NCI-H345 (cell line): ENCODE data around the gene HADHB.
"Not testable (repeated sequence)": the region's sequence is repeated elsewhere in the genome, so short reads cannot be mapped to it uniquely, and the experiment has no call there.

Source experiments
- DNase-seq: peaks from one replicate; lab custom pipeline; 2025; lab: John Stamatoyannopoulos, UW

HADHB gene

GRCh38 chr2:26329083-26329482 lies 84.3 kb downstream of the HADHB start:
- not testable (repeated sequence) for DNase-seq

- DNase-seq, result peak; percentile 85
Measured at GRCh38 chr2:26330114-26330549, 85.4 kb downstream of the HADHB start.

DNA sequence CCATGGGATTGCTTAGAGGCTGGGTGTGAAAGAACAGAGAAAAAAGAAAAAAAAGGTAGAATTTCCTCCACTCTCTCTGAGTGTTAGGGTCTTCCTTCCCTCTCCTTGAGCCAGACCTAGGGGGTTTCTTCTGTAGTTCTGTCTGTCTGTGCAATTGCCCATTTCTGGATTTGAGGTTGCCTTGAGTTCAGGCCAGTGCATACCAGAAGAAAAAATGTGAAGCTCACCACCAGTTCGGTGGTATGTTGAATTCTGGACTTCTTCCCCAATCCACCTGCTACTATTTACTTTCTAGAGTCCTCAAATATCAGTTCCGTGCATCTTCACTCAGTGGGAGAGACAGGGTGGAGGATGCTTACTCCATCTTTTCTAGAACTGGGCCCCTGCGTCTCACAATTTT lies 85.9 kb downstream of the HADHB start:
- DNase-seq, result no peak

DNA sequence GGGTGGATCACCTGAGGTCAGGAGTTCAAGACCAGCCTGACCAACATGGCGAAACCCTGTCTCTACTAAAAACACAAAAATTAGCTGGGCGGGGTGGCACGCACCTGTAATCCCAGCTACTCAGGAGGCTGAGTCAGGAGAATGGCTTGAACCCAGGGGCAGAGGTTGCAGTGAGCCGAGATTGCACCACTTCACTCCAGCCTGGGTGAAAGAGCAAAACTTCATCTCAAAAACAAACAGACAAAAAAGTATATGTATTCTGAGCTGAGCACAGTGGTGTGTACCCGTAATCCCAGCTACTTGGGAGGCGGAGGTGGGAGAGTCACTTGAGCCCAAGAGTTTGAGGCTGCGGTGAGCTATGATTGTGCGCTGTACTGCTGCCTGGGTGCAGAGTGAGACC lies 86.6 kb downstream of the HADHB start:
- DNase-seq, result not testable (repeated sequence)

DNA sequence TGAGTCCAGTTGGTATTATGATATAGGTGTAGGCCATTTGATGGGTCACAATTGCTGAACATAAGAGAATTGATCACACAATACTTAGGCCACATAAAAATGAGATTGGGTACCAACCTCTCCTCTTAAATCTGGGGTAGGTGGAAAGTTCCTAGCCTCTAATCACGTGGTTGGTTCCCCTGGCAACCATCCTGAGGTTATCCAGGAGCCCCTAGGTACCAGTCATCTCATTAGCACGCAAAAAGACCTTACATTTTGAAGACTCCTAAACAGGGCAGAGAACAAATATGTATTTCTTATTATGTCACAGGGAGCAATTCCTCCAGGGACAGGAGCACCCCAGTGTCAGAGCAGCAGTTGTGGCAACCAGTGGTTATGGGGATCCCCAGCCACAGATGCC lies 88.6 kb downstream of the HADHB start:
- no peak for DNase-seq

DNA sequence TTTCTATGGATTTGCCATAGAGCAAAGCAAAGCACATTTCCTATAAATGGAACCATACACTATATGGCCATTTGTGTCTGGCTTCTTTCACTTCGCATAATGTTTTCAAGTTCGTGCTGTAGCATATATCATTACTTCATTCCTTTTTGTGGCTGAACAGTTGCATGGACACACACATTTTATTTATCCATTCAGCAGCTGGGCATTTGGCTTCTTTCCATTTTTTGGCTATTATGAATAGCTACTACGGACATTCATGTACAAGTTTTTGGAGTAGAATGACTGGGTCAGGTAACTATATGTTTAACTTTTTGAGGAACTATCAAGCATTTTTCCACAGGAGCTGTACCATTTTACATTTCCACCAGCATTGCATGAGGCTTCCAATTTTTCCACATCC lies 90.5 kb downstream of the HADHB start:
- DNase-seq, result no peak

DNA sequence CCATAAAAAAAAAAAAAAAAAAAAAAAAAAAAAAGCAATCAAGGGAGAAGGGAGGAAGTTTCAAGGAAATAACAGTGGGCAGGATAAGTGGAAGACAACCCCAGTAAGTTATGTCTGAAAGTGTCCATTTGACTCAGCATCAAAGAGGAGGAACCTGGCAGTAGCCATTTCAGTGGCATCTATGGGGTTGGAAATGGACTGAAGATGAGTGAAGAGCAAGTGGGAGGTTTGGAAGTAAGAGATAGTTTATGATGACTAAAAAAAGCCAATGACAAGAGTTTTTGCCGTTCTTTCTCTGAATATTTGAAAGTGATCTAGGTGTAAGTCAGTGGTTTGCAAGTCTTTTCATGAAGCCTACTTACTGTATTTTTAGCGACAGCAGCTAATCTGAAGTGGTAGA lies 92.0 kb downstream of the HADHB start:
- no peak for DNase-seq

GRCh38 chr2:26337298-26337697 lies 92.6 kb downstream of the HADHB start:
- no peak for DNase-seq
